Progenitor cell of endocrine pancreas (in vitro differentiated cells): ENCODE data around the gene SYNPO. TPM values are rescaled to one million over a fixed set of nuclear protein-coding genes. Genes with fewer than 3 reads are reported as not detected.

Experiments used
- DNase-seq: peaks from one replicate; pipeline ENCODE4 v3.0.0; 2021; ENCODE audit warnings: low spot score; ENCODE audit not compliant: unreplicated experiment
- H3K27ac Mint-ChIP-seq: 2 replicates; pipeline ENCODE4 v1.8.0; 2021; ENCODE audit warnings: mild to moderate bottlenecking, moderate library complexity, mixed read lengths
- H3K27me3 Mint-ChIP-seq: 2 replicates; pipeline ENCODE4 v1.8.0; 2021; ENCODE audit warnings: mixed read lengths
- H3K36me3 Mint-ChIP-seq: 2 replicates; pipeline ENCODE4 v1.8.0; 2022; ENCODE audit warnings: mixed read lengths; ENCODE audit not compliant: insufficient read depth
- H3K4me1 Mint-ChIP-seq: 2 replicates; pipeline ENCODE4 v1.8.0; 2021; ENCODE audit warnings: low read depth, mixed read lengths
- H3K4me3 Mint-ChIP-seq: 2 replicates; pipeline ENCODE4 v1.8.0; 2021; ENCODE audit warnings: low read depth, mild to moderate bottlenecking, moderate library complexity, mixed read lengths
- H3K9me3 Mint-ChIP-seq: 2 replicates; pipeline ENCODE4 v1.8.0; 2021; ENCODE audit warnings: low read depth, mixed read lengths
- total RNA-seq: library from RNA; stranded (reverse); gene quantifications from 2 replicates; pipeline ENCODE4 v1.2.1, GENCODE V29; 2021
- TF ChIP-seq, protein P1 (sequence below): fragments of 200-600 bp; sonication (generic); IDR thresholded peaks from one replicate; pipeline ENCODE4 v1.5.0; 2021; ENCODE audit warnings: antibody characterized with exemption, mild to moderate bottlenecking; ENCODE audit not compliant: unreplicated experiment

Gene SYNPO
- total RNA-seq, 1 donor from 2014 or later, result 1.5 TPM

DNA sequence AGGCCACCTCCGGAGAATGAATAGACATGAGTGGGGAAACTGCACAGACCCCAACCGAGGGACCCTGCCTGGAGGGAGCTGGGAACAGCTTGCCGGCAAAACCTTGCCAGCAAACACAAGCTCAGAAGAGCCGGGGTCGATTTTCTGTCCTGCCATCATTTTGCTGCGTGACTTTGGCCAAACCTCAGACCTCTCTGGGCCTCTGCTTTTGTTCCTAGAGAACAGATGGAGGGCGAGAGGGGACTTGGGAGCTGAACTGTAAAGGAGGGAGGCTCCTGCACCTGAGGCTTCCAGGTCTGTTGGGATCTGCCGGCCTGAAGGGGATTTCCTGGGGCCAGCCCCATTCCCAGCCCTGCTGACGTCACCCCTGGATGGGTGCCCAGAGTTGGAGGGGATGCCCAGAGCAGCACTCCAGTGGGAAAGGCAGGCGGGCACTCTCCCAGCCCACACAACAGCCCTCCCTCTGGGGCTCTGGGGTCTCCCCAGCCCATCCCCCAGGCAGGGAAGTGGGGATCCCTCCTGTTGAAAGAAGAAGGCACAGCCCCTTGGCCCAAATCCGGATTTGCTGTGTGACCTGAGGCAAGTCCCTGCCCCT is 40.4 kb upstream of the SYNPO start:
- Mint-ChIP-seq H3K36me3 (no peaks in the 10 kb centered on the region), H3K27ac (no peak overlapping the region), H3K9me3 (no peaks in the 10 kb centered on the region), H3K27me3 (no peaks in the 10 kb centered on the region), H3K4me1 (peaks cover 9% of the 10 kb centered on the region), H3K4me3 (no peak overlapping the region)
- TF ChIP-seq, protein P1, sequence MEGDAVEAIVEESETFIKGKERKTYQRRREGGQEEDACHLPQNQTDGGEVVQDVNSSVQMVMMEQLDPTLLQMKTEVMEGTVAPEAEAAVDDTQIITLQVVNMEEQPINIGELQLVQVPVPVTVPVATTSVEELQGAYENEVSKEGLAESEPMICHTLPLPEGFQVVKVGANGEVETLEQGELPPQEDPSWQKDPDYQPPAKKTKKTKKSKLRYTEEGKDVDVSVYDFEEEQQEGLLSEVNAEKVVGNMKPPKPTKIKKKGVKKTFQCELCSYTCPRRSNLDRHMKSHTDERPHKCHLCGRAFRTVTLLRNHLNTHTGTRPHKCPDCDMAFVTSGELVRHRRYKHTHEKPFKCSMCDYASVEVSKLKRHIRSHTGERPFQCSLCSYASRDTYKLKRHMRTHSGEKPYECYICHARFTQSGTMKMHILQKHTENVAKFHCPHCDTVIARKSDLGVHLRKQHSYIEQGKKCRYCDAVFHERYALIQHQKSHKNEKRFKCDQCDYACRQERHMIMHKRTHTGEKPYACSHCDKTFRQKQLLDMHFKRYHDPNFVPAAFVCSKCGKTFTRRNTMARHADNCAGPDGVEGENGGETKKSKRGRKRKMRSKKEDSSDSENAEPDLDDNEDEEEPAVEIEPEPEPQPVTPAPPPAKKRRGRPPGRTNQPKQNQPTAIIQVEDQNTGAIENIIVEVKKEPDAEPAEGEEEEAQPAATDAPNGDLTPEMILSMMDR, result no peak
- DNase-seq, result no peak

- DNase-seq, result no peak
- TF ChIP-seq, protein P1, result no peak
- Mint-ChIP-seq H3K4me3 (no peak overlapping the region), H3K27me3 (no peaks in the 10 kb centered on the region), H3K27ac (no peak overlapping the region), H3K36me3 (no peaks in the 10 kb centered on the region), H3K9me3 (no peaks in the 10 kb centered on the region), H3K4me1 (peaks cover 12% of the 10 kb centered on the region)
These were observed 39.6 kb upstream of the SYNPO start for GRCh38 chr5:150600616-150601490.

GRCh38 chr5:150601491-150602345 is 38.7 kb upstream of the SYNPO start:
- H3K4me1 Mint-ChIP-seq, result peaks cover 7% of the 10 kb centered on the region
- no peaks in the 10 kb centered on the region for H3K9me3 Mint-ChIP-seq
- no peak overlapping the region for H3K4me3 Mint-ChIP-seq
- TF ChIP-seq, protein P1, result no peak
- H3K27ac Mint-ChIP-seq, result no peak overlapping the region
- no peaks in the 10 kb centered on the region for H3K36me3 Mint-ChIP-seq
- no peak for DNase-seq
- no peaks in the 10 kb centered on the region for H3K27me3 Mint-ChIP-seq

DNA sequence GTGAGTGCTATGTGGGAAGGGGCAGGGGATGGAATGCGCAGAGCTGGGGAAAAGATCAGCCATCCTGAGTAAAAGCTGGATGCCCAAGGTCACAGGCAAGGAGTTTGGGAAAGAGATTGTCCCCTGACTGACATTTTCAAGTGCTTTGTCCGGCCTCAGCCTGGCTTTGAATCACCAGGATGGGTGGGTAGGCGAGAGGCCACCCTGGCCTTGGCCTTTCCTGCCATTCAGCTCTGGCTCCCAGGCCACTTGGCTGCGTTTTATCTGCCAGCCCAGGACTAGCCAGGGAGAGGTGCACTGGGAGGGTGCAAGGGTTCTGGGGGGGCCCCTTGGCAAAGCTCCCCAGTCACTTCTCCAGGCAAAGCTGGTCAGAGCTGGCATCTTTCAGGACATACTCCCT is 37.4 kb upstream of the SYNPO start:
- Mint-ChIP-seq H3K9me3 (no peaks in the 10 kb centered on the region), H3K4me3 (no peak overlapping the region), H3K36me3 (no peaks in the 10 kb centered on the region), H3K27me3 (no peaks in the 10 kb centered on the region), H3K4me1 (peaks cover 7% of the 10 kb centered on the region), H3K27ac (no peak overlapping the region)
- TF ChIP-seq, protein P1, result no peak
- DNase-seq, result no peak

DNA sequence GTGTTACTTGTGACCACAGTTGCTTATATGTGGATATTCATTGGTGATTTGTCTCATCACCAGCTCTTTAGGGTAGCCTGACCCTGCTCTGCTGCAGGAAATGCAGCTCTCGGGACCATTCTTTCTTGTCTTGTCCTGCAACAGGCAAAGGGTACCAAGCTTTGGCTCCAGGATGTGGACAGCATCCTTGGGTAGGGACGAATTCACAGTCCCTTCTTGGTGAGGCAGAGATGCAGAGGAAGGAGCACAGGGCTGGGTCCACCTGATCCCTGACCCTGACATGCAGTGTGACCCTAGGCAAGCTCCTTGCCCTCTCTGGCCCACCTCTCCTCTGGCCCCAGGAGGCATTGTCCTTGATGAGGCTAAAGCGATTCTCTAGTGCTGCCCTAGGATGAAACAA is 37.0 kb upstream of the SYNPO start:
- Mint-ChIP-seq H3K27ac (no peak overlapping the region), H3K9me3 (no peaks in the 10 kb centered on the region), H3K4me3 (no peak overlapping the region), H3K4me1 (peaks cover 7% of the 10 kb centered on the region), H3K27me3 (no peaks in the 10 kb centered on the region), H3K36me3 (no peaks in the 10 kb centered on the region)
- TF ChIP-seq, protein P1, result no peak
- DNase-seq, result no peak
